Spleen (tissue), 11 donors: ENCODE measurements around the gene DLST. TPM values are rescaled to one million over a fixed set of nuclear protein-coding genes. Genes with fewer than 3 reads are reported as not detected.

ENCODE experiments used
- DNase-seq: peaks from one replicate; pipeline ENCODE4 v3.0.0-alpha.2; 2020
- H3K27ac ChIP-seq, 8 donors: fragments of 200-600 bp; sonication (generic) in 7 of 8; 1 replicate in 4 of 8; 2 replicates in 4 of 8; pipeline versions ENCODE4 v1.5.0 to v1.8.0; 2016 to 2021; ENCODE audit warnings: inconsistent platforms in 4 of 8, mild to moderate bottlenecking in 4 of 8, moderate library complexity in 1 of 8
- H3K27me3 ChIP-seq, 7 donors: fragments of 200-600 bp; sonication (generic) in 6 of 7; replicated peaks in 1 of 7; 1 replicate in 4 of 7; 2 replicates in 3 of 7; pipeline versions ENCODE4 v1.5.0 to v1.8.0; 2016 to 2021; ENCODE audit warnings: inconsistent platforms in 3 of 7, mild to moderate bottlenecking in 1 of 7
- H3K36me3 ChIP-seq, 6 donors: fragments of 200-600 bp; sonication (generic) in 5 of 6; 1 replicate in 4 of 6; 2 replicates in 2 of 6; pipeline versions ENCODE4 v1.5.0 to v1.8.0; 2016 to 2021; ENCODE audit warnings: inconsistent platforms in 2 of 6
- H3K4me1 ChIP-seq, 6 donors: fragments of 200-600 bp; sonication (generic) in 5 of 6; 1 replicate in 3 of 6; 2 replicates in 3 of 6; pipeline versions ENCODE4 v1.5.0 to v1.8.0; 2016 to 2021; ENCODE audit warnings: inconsistent platforms in 3 of 6
- H3K4me3 ChIP-seq, 8 donors: fragments of 200-600 bp; sonication (generic) in 7 of 8; 1 replicate in 4 of 8; 2 replicates in 4 of 8; pipeline versions ENCODE4 v1.5.0 to v1.8.0; 2016 to 2021; ENCODE audit warnings: inconsistent platforms in 4 of 8, mild to moderate bottlenecking in 4 of 8, moderate library complexity in 2 of 8
- H3K9me3 ChIP-seq, 8 donors: fragments of 200-600 bp; sonication (generic) in 7 of 8; 1 replicate in 4 of 8; 2 replicates in 4 of 8; pipeline versions ENCODE4 v1.5.0 to v1.8.0; 2016 to 2021; ENCODE audit warnings: inconsistent platforms in 4 of 8
- CTCF ChIP-seq, 11 experiments: fragments of 200-600 bp in 7 of 11; fragments of 450-650 bp in 4 of 11; sonication (generic) in 4 of 11; IDR thresholded peaks in 8 of 11; conservative IDR thresholded peaks in 3 of 11; 1 replicate in 7 of 11; 2 replicates in 4 of 11; pipeline versions ENCODE4 v1.4.0 to v1.8.0; 2016 to 2021; ENCODE audit warnings: antibody characterized with exemption in 11 of 11, inconsistent platforms in 4 of 11, mild to moderate bottlenecking in 1 of 11
- POLR2A ChIP-seq, 3 donors: fragments of 450-650 bp; IDR thresholded peaks; one replicate each; pipeline ENCODE4 v1.5.1; 2017; ENCODE audit warnings: antibody characterized with exemption in 3 of 3, mild to moderate bottlenecking in 1 of 3
- POLR2AphosphoS5 ChIP-seq, 3 donors: sonication (generic); formaldehyde crosslinking; IDR thresholded peaks; one replicate each; pipeline ENCODE4 v1.5.1; 2017; ENCODE audit warnings: antibody characterized with exemption in 3 of 3
- WGBS, 5 donors: extraction: QIAGEN DNeasy Blood & Tissue Kit in 3 of 5; methylation state at CpG; one replicate each; pipeline versions ENCODE4 v1.1.5 to v1.1.7; 2013 to 2018; 5-methylcytosine and 5-hydroxymethylcytosine counted together
- intact Hi-C: fragments of 100-400 bp; cut with DNase I; formaldehyde crosslinking; loops from one replicate; pipeline ENCODE4 v1.15.0; 2023; ENCODE audit warnings: low total_unique reads
- polyA plus RNA-seq, 3 donors: library from polyadenylated mRNA; stranded (reverse); fragments of 200-250 nt; gene quantifications; one replicate each; pipeline ENCODE4 v1.2.1, GENCODE V29; 2013
- total RNA-seq, 7 donors: library from RNA; depleted of rRNA in 3 of 7; stranded (reverse); fragments of >200 nt in 3 of 7; fragmentation: NEBNext Ultra II Directional in 4 of 7; extraction: Animal tissue kit (Norgen Biotek cat#: 25700) in 4 of 7; gene quantifications; one replicate each; pipeline versions ENCODE4 v1.1.0 to v1.2.1, GENCODE V29; 2016 to 2021
- donor health status: healthy with polysubstance abuse.
- donor health status: DM: no; HTN: no; CAD: no; lungs with moderate emphysema.
- donor health status: DM: no; HTN: no; CAD: no.
- donor health status: Bipolar disorder and iron deficiency.
- donor health status: healthy.
- donor health status: DM: no; HTN: no; CAD: no.
- donor health status: DM: yes; HTN: yes; CAD: no.

Gene DLST
- total and polyA plus RNA-seq, 10 donors: 33.1 to 80.0 (median 74.7) TPM

- H3K27ac ChIP-seq: no peak overlapping the region
- no peak overlapping the region for H3K4me3 ChIP-seq
- no peak for DNase-seq
- no peaks in the 10 kb centered on the region for H3K36me3 ChIP-seq
- H3K27me3 ChIP-seq: no peaks in the 10 kb centered on the region
- WGBS, 5 donors: 77 to 89% (median 84%) methylated on average over 4 of the region's 4 CpGs
- peaks cover 0 to 30% (median 18%) of the 10 kb centered on the region in 6 donors for H3K4me1 ChIP-seq
- TF ChIP-seq POLR2AphosphoS5 (IDR thresholded peaks at IDR 0.05) (no peak), CTCF (IDR thresholded peaks at IDR 0.05 in 8 of 11, conservative IDR thresholded peaks at IDR 0.05 in 3 of 11) (no peak), POLR2A (IDR thresholded peaks at IDR 0.05) (no peak)
- intact Hi-C loops: no loop called here
- H3K9me3 ChIP-seq: no peaks in the 10 kb centered on the region
Observed at GRCh38 chr14:74915426-74915825, 33.7 kb downstream of the DLST start.

- intact Hi-C loops: no loop called here
- H3K27me3 ChIP-seq: no peaks in the 10 kb centered on the region
Observed at GRCh38 chr14:74915826-74916225, 34.1 kb downstream of the DLST start.

GRCh38 chr14:74917178-74917543, 35.4 kb downstream of the DLST start:
- Histone ChIP-seq H3K9me3 (no peaks in the 10 kb centered on the region), H3K36me3 (no peaks in the 10 kb centered on the region), H3K4me3 (no peak overlapping the region), H3K4me1 (peaks cover 0 to 30% (median 16%) of the 10 kb centered on the region in 6 donors), H3K27me3 (no peaks in the 10 kb centered on the region), H3K27ac (peak overlapping the region in 5 of 8 donors; percentile 13 to 45 (median 30))
- no peak for DNase-seq
- TF ChIP-seq CTCF (IDR thresholded peaks at IDR 0.05 in 8 of 11, conservative IDR thresholded peaks at IDR 0.05 in 3 of 11): no peak
- no peak for TF ChIP-seq POLR2AphosphoS5 (IDR thresholded peaks at IDR 0.05)
- no peak for TF ChIP-seq POLR2A (IDR thresholded peaks at IDR 0.05)
- intact Hi-C loops: no loop called here
- 88 to 97% (median 91%) methylated on average over 5 of the region's 5 CpGs for WGBS, 5 donors

More at GRCh38 chr14:74915826-74916225, 34.1 kb downstream of the DLST start:
- no peak overlapping the region for H3K4me3 ChIP-seq
- H3K27ac ChIP-seq: no peak overlapping the region
- no peaks in the 10 kb centered on the region for H3K36me3 ChIP-seq
- 53 to 65% (median 61%) methylated on average over 7 of the region's 7 CpGs for WGBS, 5 donors
- H3K4me1 ChIP-seq: peaks cover 0 to 30% (median 16%) of the 10 kb centered on the region in 6 donors
- H3K9me3 ChIP-seq: no peaks in the 10 kb centered on the region
- DNase-seq: no peak
- TF ChIP-seq POLR2A (IDR thresholded peaks at IDR 0.05): no peak
- TF ChIP-seq CTCF (IDR thresholded peaks at IDR 0.05 in 8 of 11, conservative IDR thresholded peaks at IDR 0.05 in 3 of 11): no peak
- TF ChIP-seq POLR2AphosphoS5 (IDR thresholded peaks at IDR 0.05): no peak

GRCh38 chr14:74917646-74918081, 35.9 kb downstream of the DLST start:
- Histone ChIP-seq H3K4me1 (peaks cover 0 to 31% (median 17%) of the 10 kb centered on the region in 6 donors), H3K27ac (peak overlapping the region in 5 of 8 donors; percentile 13 to 45 (median 30)), H3K36me3 (no peaks in the 10 kb centered on the region), H3K27me3 (peaks cover 0 to 4% (median 0%) of the 10 kb centered on the region in 7 donors), H3K4me3 (no peak overlapping the region), H3K9me3 (no peaks in the 10 kb centered on the region)
- intact Hi-C loops: no loop called here
- 49 to 68% (median 58%) methylated on average over 13 of the region's 13 CpGs for WGBS, 5 donors
- DNase-seq: no peak
- TF ChIP-seq POLR2AphosphoS5 (IDR thresholded peaks at IDR 0.05): peak in 2 of 3 donors; percentile 56 to 62
- TF ChIP-seq POLR2A (IDR thresholded peaks at IDR 0.05): no peak
- no peak for TF ChIP-seq CTCF (IDR thresholded peaks at IDR 0.05 in 8 of 11, conservative IDR thresholded peaks at IDR 0.05 in 3 of 11)
